COLO829 (cell line): ENCODE data around the gene JPH2.

ENCODE experiments used
- DNase-seq: peaks from one replicate; pipeline ENCODE4 v3.0.0; 2012; ENCODE audit warnings: low spot score

The JPH2 gene

GRCh38 chr20:44099832-44100231 lies 87.2 kb downstream of the JPH2 start:
- no peak for DNase-seq

- no peak for DNase-seq
Observed at GRCh38 chr20:44098657-44099056, 88.3 kb downstream of the JPH2 start.

- DNase-seq = no peak
Observed at GRCh38 chr20:44098256-44098630, 88.7 kb downstream of the JPH2 start.

- DNase-seq = no peak
Observed at GRCh38 chr20:44097521-44098255, 89.3 kb downstream of the JPH2 start.

- no peak for DNase-seq
Observed at GRCh38 chr20:44095831-44096230, 91.2 kb downstream of the JPH2 start.

GRCh38 chr20:44093249-44093582 lies 93.8 kb downstream of the JPH2 start:
- no peak for DNase-seq

- peak; percentile 51 for DNase-seq
Observed at GRCh38 chr20:44092551-44093248, 94.3 kb downstream of the JPH2 start.

GRCh38 chr20:44091026-44091425 lies 96.0 kb downstream of the JPH2 start:
- DNase-seq = no peak

- peak; percentile 59 for DNase-seq
Observed at GRCh38 chr20:44089987-44090674, 96.9 kb downstream of the JPH2 start.

- DNase-seq = no peak
Observed at GRCh38 chr20:44087857-44088120, 99.2 kb downstream of the JPH2 start.

GRCh38 chr20:44087051-44087856 lies 99.7 kb downstream of the JPH2 start:
- no peak for DNase-seq

- DNase-seq = no peak
Observed at GRCh38 chr20:44085616-44086434, 101.2 kb downstream of the JPH2 start.

GRCh38 chr20:44084891-44085290 lies 102.1 kb downstream of the JPH2 start:
- DNase-seq = no peak

- DNase-seq = no peak
Observed at GRCh38 chr20:44084439-44084838, 102.5 kb downstream of the JPH2 start.

GRCh38 chr20:44083220-44083933 lies 103.6 kb downstream of the JPH2 start:
- no peak for DNase-seq

- no peak for DNase-seq
Observed at GRCh38 chr20:44081888-44082287, 105.1 kb downstream of the JPH2 start.

GRCh38 chr20:44081476-44081875 lies 105.5 kb downstream of the JPH2 start:
- DNase-seq = no peak

- peak; percentile 92 for DNase-seq
Observed at GRCh38 chr20:44080646-44081267, 106.2 kb downstream of the JPH2 start.

- DNase-seq = no peak
Observed at GRCh38 chr20:44080064-44080463, 106.9 kb downstream of the JPH2 start.

GRCh38 chr20:44079291-44079690 lies 107.7 kb downstream of the JPH2 start:
- DNase-seq = no peak

- no peak for DNase-seq
Observed at GRCh38 chr20:44075950-44076232, 111.1 kb downstream of the JPH2 start.
